Retinal pigment epithelial cell (primary cell): ENCODE data around the gene TSPYL4.

Experiments
- DNase-seq: peaks from one replicate; pipeline ENCODE4 v3.0.0-alpha.2; 2010; ENCODE audit warnings: low read depth
- H3K4me3 ChIP-seq: 2 replicates; pipeline ENCODE4 v1.5.1; 2011; ENCODE audit warnings: mild to moderate bottlenecking, low read length, control low read depth, moderate library complexity
- CTCF ChIP-seq: conservative IDR thresholded peaks from 2 replicates; pipeline ENCODE4 v1.5.1; 2011; ENCODE audit warnings: low read depth, low read length, control low read depth, inconsistent platforms

Gene TSPYL4

GRCh38 chr6:116251568-116252384 is 2.1 kb downstream of the TSPYL4 start:
- H3K4me3 ChIP-seq = peak overlapping the region; percentile 47
- no peak for TF ChIP-seq CTCF
- DNase-seq = no peak

GRCh38 chr6:116248577-116248976 is 5.3 kb downstream of the TSPYL4 start:
- DNase-seq = no peak
- TF ChIP-seq CTCF = no peak
- H3K4me3 ChIP-seq = no peak overlapping the region

GRCh38 chr6:116247285-116247684 is 6.6 kb downstream of the TSPYL4 start:
- no peak for DNase-seq
- no peak overlapping the region for H3K4me3 ChIP-seq
- no peak for TF ChIP-seq CTCF

- no peak for TF ChIP-seq CTCF
- H3K4me3 ChIP-seq = no peak overlapping the region
- no peak for DNase-seq
These were observed 7.8 kb downstream of the TSPYL4 start for GRCh38 chr6:116246089-116246488.

- H3K4me3 ChIP-seq = no peak overlapping the region
- DNase-seq = no peak
These were observed 9.6 kb downstream of the TSPYL4 start for GRCh38 chr6:116244284-116244683.

GRCh38 chr6:116239856-116240255 is 14.0 kb downstream of the TSPYL4 start:
- no peak overlapping the region for H3K4me3 ChIP-seq
- DNase-seq = no peak
- no peak for TF ChIP-seq CTCF

More at GRCh38 chr6:116244284-116244683, 9.6 kb downstream of the TSPYL4 start:
- no peak for TF ChIP-seq CTCF

- TF ChIP-seq CTCF = no peak
These were observed 14.6 kb downstream of the TSPYL4 start for GRCh38 chr6:116239256-116239655.

More at GRCh38 chr6:116239256-116239655, 14.6 kb downstream of the TSPYL4 start:
- no peak overlapping the region for H3K4me3 ChIP-seq
- no peak for DNase-seq
